HEK293T (cell line): ENCODE data around the gene WWOX.

Experiments used
- ARNT ChIP-seq: fragments of 450-650 bp; IDR thresholded peaks from 2 replicates; pipeline ENCODE4 v1.6.1; 2017; ENCODE audit warnings: mild to moderate bottlenecking
- BHLHE40 ChIP-seq: fragments of 450-650 bp; IDR thresholded peaks from 2 replicates; pipeline ENCODE4 v1.6.1; 2016; ENCODE audit warnings: mild to moderate bottlenecking, moderate library complexity, borderline replicate concordance
- ELF4 ChIP-seq: fragments of 450-650 bp; IDR thresholded peaks from 2 replicates; pipeline ENCODE4 v1.6.1; 2017; ENCODE audit warnings: antibody characterized with exemption
- FOXA1 ChIP-seq: fragments of 450-650 bp; IDR thresholded peaks from 2 replicates; pipeline ENCODE4 v1.6.1; 2016; ENCODE audit warnings: mild to moderate bottlenecking
- FOXM1 ChIP-seq: fragments of 450-650 bp; IDR thresholded peaks from 2 replicates; pipeline ENCODE4 v1.6.1; 2017; ENCODE audit warnings: mild to moderate bottlenecking, borderline replicate concordance
- HDGF ChIP-seq: fragments of 450-650 bp; IDR thresholded peaks from 2 replicates; pipeline ENCODE4 v1.6.1; 2017; ENCODE audit warnings: antibody characterized with exemption, borderline replicate concordance
- LEF1 ChIP-seq: fragments of 450-650 bp; IDR thresholded peaks from 2 replicates; pipeline ENCODE4 v1.6.1; 2017; ENCODE audit warnings: mild to moderate bottlenecking, borderline replicate concordance
- SP1 ChIP-seq: fragments of 450-650 bp; IDR thresholded peaks from 2 replicates; pipeline ENCODE4 v1.6.1; 2017
- SUZ12 ChIP-seq: fragments of 450-650 bp; IDR thresholded peaks from 2 replicates; pipeline ENCODE4 v1.6.1; 2016; ENCODE audit warnings: mild to moderate bottlenecking
- TARDBP ChIP-seq: fragments of 450-650 bp; IDR thresholded peaks from 2 replicates; pipeline ENCODE4 v1.6.1; 2016
- ZNF384 ChIP-seq: fragments of 450-650 bp; IDR thresholded peaks from 2 replicates; pipeline ENCODE4 v1.6.1; 2016

GRCh38 chr16:79036541-79036940 is 937.1 kb downstream of the WWOX start:
- TF ChIP-seq LEF1, result no peak
- no peak for TF ChIP-seq ELF4
- no peak for TF ChIP-seq TARDBP
- no peak for TF ChIP-seq BHLHE40
- no peak for TF ChIP-seq FOXA1
- no peak for TF ChIP-seq FOXM1
- TF ChIP-seq SUZ12, result no peak
- TF ChIP-seq SP1, result no peak
- TF ChIP-seq HDGF, result no peak
- no peak for TF ChIP-seq ZNF384
- no peak for TF ChIP-seq ARNT
